SK-N-SH treated with all-trans-retinoic acid at 6 μM for 48 hours (cell line): ENCODE results near the gene TAX1BP3.

Source experiments
- ATAC-seq: fragments of 200-7000 bp; cut with Tn5 transposase; 3 replicates; pipeline ENCODE4 v1.9.1; 2020; ENCODE audit warnings: mild to moderate bottlenecking, moderate library complexity
- ARNTL ChIP-seq: fragments of 450-650 bp; formaldehyde crosslinking; IDR thresholded peaks from 2 replicates; pipeline ENCODE4 v1.5.0; 2020; ENCODE audit warnings: low read depth, mild to moderate bottlenecking, moderate library complexity, borderline replicate concordance
- BACH2 ChIP-seq: fragments of 250-450 bp; sonication (Bioruptor Pico); IDR thresholded peaks from 2 replicates; pipeline ENCODE4 v1.9.0; 2021; ENCODE audit warnings: mild to moderate bottlenecking, borderline replicate concordance
- CREB5 ChIP-seq: fragments of 250-450 bp; sonication (Bioruptor Pico); IDR thresholded peaks from 2 replicates; pipeline ENCODE4 v1.5.1; 2020; ENCODE audit warnings: low read depth, mild to moderate bottlenecking, moderate library complexity
- CSDC2 ChIP-seq: fragments of 250-450 bp; sonication (Bioruptor Pico); IDR thresholded peaks from 2 replicates; pipeline ENCODE4 v1.5.0; 2020; ENCODE audit warnings: mild to moderate bottlenecking, moderate library complexity
- CSRNP3 ChIP-seq: fragments of 250-450 bp; sonication (Bioruptor Pico); IDR thresholded peaks from 2 replicates; pipeline ENCODE4 v1.5.1; 2021; ENCODE audit warnings: mild to moderate bottlenecking, moderate library complexity
- ESRRG ChIP-seq: fragments of 250-450 bp; sonication (Bioruptor Pico); IDR thresholded peaks from 2 replicates; pipeline ENCODE4 v1.6.1; 2021; ENCODE audit warnings: mild to moderate bottlenecking
- GLIS3 ChIP-seq: fragments of 250-450 bp; sonication (Bioruptor Pico); IDR thresholded peaks from 2 replicates; pipeline ENCODE4 v1.5.0; 2020; ENCODE audit warnings: mild to moderate bottlenecking, moderate library complexity
- ISL1 ChIP-seq: fragments of 250-450 bp; sonication (Bioruptor Pico); IDR thresholded peaks from 2 replicates; pipeline ENCODE4 v2.1.2; 2022; ENCODE audit warnings: mild to moderate bottlenecking, moderate library complexity
- OSR1 ChIP-seq: fragments of 250-450 bp; sonication (Bioruptor Pico); IDR thresholded peaks from 2 replicates; pipeline ENCODE4 v1.8.0; 2022; ENCODE audit warnings: moderate library complexity, mild to moderate bottlenecking, inconsistent platforms
- PATZ1 ChIP-seq: fragments of 250-450 bp; sonication (Bioruptor Pico); IDR thresholded peaks from 2 replicates; pipeline ENCODE4 v1.8.0; 2020; ENCODE audit warnings: mild to moderate bottlenecking, moderate library complexity, borderline replicate concordance
- POU6F1 ChIP-seq: fragments of 250-450 bp; sonication (Bioruptor Pico); IDR thresholded peaks from 2 replicates; pipeline ENCODE4 v1.8.0; 2021; ENCODE audit warnings: low read depth, mild to moderate bottlenecking, moderate library complexity, borderline replicate concordance
- RARB ChIP-seq: fragments of 250-450 bp; sonication (Bioruptor Pico); IDR thresholded peaks from 2 replicates; pipeline ENCODE4 v1.8.0; 2021; ENCODE audit warnings: mild to moderate bottlenecking, moderate library complexity
- SNAI2 ChIP-seq: fragments of 250-450 bp; sonication (Bioruptor Pico); IDR thresholded peaks from 2 replicates; pipeline ENCODE4 v1.5.0; 2020; ENCODE audit warnings: mild to moderate bottlenecking, moderate library complexity
- TCF4 ChIP-seq: fragments of 250-450 bp; sonication (Bioruptor Pico); IDR thresholded peaks from 2 replicates; pipeline ENCODE4 v1.8.0; 2021; ENCODE audit warnings: mild to moderate bottlenecking, moderate library complexity, borderline replicate concordance
- TOX ChIP-seq: fragments of 250-450 bp; sonication (Bioruptor Pico); IDR thresholded peaks from 2 replicates; pipeline ENCODE4 v1.8.0; 2021; ENCODE audit warnings: mild to moderate bottlenecking, moderate library complexity, borderline replicate concordance
- TSHZ2 ChIP-seq: fragments of 250-450 bp; sonication (Bioruptor Pico); IDR thresholded peaks from 2 replicates; pipeline ENCODE4 v1.5.0; 2020; ENCODE audit warnings: mild to moderate bottlenecking, moderate library complexity
- ZC3H10 ChIP-seq: fragments of 250-450 bp; sonication (Bioruptor Pico); IDR thresholded peaks from 2 replicates; pipeline ENCODE4 v1.5.1; 2021; ENCODE audit warnings: mild to moderate bottlenecking, moderate library complexity
- ZFP3 ChIP-seq: fragments of 250-450 bp; sonication (Bioruptor Pico); IDR thresholded peaks from 2 replicates; pipeline ENCODE4 v1.5.0; 2020; ENCODE audit warnings: mild to moderate bottlenecking, moderate library complexity
- ZNF565 ChIP-seq: fragments of 450-650 bp; formaldehyde crosslinking; conservative IDR thresholded peaks from 2 replicates; pipeline ENCODE4 v1.5.0; 2020; ENCODE audit warnings: low read depth, mild to moderate bottlenecking, moderate library complexity
- ZNF70 ChIP-seq: fragments of 450-650 bp; formaldehyde crosslinking; IDR thresholded peaks from 2 replicates; pipeline ENCODE4 v1.5.0; 2020; ENCODE audit warnings: mild to moderate bottlenecking, moderate library complexity

Gene TAX1BP3

GRCh38 chr17:3639981-3640596 is 28.3 kb downstream of the TAX1BP3 start:
- no peak for TF ChIP-seq CSRNP3 (CRISPR knock-in tag)
- no peak for TF ChIP-seq ZNF565 (CRISPR knock-in tag)
- no peak for ATAC-seq

- peak; percentile 16 for ATAC-seq
- no peak for TF ChIP-seq ZNF70 (CRISPR knock-in tag)
- TF ChIP-seq SNAI2 (CRISPR knock-in tag), result no peak
- no peak for TF ChIP-seq TOX (CRISPR knock-in tag)
- TF ChIP-seq ZFP3 (CRISPR knock-in tag), result no peak
- TF ChIP-seq PATZ1 (CRISPR knock-in tag), result no peak
- no peak for TF ChIP-seq ARNTL (CRISPR knock-in tag)
- no peak for TF ChIP-seq RARB (CRISPR knock-in tag)
- no peak for TF ChIP-seq ZNF565 (CRISPR knock-in tag)
- TF ChIP-seq ISL1 (CRISPR knock-in tag), result no peak
- no peak for TF ChIP-seq BACH2 (CRISPR knock-in tag)
- TF ChIP-seq ESRRG (CRISPR knock-in tag), result no peak
- TF ChIP-seq OSR1 (CRISPR knock-in tag), result no peak
- no peak for TF ChIP-seq ZC3H10
- TF ChIP-seq CREB5 (CRISPR knock-in tag), result no peak
- TF ChIP-seq CSDC2 (CRISPR knock-in tag), result no peak
- no peak for TF ChIP-seq GLIS3 (CRISPR knock-in tag)
- TF ChIP-seq POU6F1, result no peak
Measured at GRCh38 chr17:3636908-3637373, 31.4 kb downstream of the TAX1BP3 start.

GRCh38 chr17:3636154-3636907 is 32.0 kb downstream of the TAX1BP3 start, which contains the start of the genes CTNS and SHPK:
Gene CTNS (plus strand): TSS chr17:3636760. CDS start chr17:3640207, 3,447 bp downstream.
Gene SHPK (minus strand): TSS chr17:3636250. CDS start chr17:3636219, 31 bp downstream.
- peak; percentile 98 for ATAC-seq
- TF ChIP-seq TCF4 (CRISPR knock-in tag), result no peak
- TF ChIP-seq ZFP3 (CRISPR knock-in tag), result 0 out of 2 replicates have a peak, but pooled peaks have one; percentile 20
- no peak for TF ChIP-seq POU6F1
- no peak for TF ChIP-seq TSHZ2 (CRISPR knock-in tag)
- no peak for TF ChIP-seq OSR1 (CRISPR knock-in tag)
- TF ChIP-seq ZNF565 (CRISPR knock-in tag), result no peak
- no peak for TF ChIP-seq PATZ1 (CRISPR knock-in tag)
- TF ChIP-seq ZNF70 (CRISPR knock-in tag), result no peak
